ENCODE data around the gene MISP.
"Not testable (repeated sequence)": the region's sequence is repeated elsewhere in the genome, so short reads cannot be mapped to it uniquely, and the experiment has no call there.

Gene MISP

DNA sequence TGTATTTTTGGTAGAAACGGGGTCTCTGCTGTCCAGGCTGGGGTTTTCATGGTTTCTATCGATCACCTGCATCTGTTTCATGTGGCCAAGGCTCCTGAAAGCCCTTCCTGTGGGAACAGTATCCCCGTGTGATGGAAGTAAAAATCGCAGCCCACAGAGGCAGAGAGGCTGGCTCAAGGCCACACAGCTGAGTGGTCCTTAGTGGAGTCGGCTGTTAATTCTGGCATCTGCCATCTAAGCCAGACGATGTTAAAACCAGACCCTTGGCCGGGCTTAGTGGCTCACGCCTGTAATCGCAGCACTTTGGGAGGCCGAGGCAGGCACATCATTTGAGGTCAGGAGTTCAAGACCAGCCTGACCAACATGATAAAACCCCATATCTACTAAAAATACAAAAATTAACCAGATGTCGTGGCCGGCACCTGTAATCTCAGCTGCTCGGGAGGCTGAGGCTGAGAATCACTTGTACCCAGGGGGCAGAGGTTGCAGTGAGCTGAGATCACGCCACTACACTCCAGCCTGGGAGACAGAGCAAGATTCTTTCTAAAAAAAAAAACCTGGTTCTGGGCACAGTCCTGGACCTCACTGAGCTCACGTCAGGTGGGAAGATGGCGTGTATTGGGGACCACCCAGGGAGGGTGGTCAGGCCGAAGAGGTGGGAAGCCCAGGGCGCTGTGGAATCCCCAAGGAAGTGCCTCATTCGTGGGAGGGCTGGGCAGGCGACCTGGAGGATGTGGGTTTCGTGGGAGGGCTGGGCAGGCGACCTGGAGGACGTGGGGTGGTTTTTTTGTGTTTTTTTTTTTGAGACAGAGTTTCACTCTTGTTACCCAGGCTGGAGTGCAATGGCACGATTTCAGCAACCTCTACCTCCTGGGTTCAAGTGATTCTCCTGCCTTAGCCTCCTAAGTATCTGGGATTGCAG lies 18.5 kb upstream of the MISP start:
- Mint-ChIP-seq H3K36me3 (no peaks in the 10 kb centered on the region), H3K4me1 (peaks cover 5 to 11% of the 10 kb centered on the region in 2 donors), H3K27ac (no peak overlapping the region), H3K9me3 (no peaks in the 10 kb centered on the region), H3K4me3 (no peak overlapping the region), H3K27me3 (peaks cover 12 to 15% of the 10 kb centered on the region in 2 donors)
- no peak for DNase-seq
- no peak for ATAC-seq (replicated peaks)

DNA sequence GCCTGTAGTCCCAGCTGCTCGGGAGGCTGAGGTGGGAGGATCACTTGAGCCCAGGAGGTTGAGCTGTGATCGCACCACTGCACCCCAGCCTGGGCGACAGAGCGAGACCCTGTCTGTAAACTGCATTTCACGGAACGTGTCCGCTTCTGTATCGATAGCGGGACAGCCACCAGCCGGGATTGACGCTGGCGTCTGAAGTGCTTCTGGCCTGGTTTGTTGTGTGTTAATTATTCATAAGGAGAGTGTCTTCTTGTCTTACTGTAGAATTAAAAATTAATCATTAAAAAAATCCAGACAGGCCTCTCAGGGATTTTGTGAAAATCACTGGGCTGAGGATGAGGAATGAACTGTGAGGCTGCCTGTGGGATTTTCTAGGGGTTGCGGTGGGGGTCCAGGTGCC lies 16.2 kb upstream of the MISP start:
- H3K27ac Mint-ChIP-seq = no peak overlapping the region
- no peak overlapping the region for H3K4me3 Mint-ChIP-seq

DNA sequence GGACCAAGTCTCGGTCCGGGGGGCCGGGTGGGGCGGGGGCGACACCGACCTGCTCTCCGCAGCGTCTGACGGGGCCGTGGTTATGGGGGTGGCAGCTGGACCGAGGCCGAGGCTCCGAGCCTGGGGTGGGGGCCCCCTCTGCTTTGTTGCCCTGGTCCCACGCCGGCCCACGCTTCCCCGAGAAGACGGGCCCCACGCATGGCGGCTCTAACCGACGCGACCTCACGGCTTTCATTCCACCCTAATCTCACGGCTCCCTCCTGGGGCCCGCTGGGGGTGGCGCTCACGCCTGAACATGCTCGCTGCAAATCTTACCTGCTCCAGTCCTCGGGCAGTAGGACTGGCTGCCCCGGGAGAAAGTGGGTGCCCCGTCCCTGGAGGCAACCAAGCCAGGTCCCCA lies 14.8 kb upstream of the MISP start:
- ATAC-seq (replicated peaks) = no peak
- Mint-ChIP-seq H3K9me3 (no peaks in the 10 kb centered on the region), H3K27ac (no peak overlapping the region), H3K4me1 (peaks cover 5 to 16% of the 10 kb centered on the region in 2 donors), H3K4me3 (no peak overlapping the region), H3K27me3 (peaks cover 16 to 27% of the 10 kb centered on the region in 2 donors), H3K36me3 (no peaks in the 10 kb centered on the region)
- no peak for DNase-seq

More for the DNA sequence above, 16.2 kb upstream of the MISP start:
- Mint-ChIP-seq H3K27me3 (peaks cover 16 to 27% of the 10 kb centered on the region in 2 donors), H3K36me3 (no peaks in the 10 kb centered on the region), H3K4me1 (peaks cover 5 to 16% of the 10 kb centered on the region in 2 donors), H3K9me3 (no peaks in the 10 kb centered on the region)
- ATAC-seq (replicated peaks) (no peak), DNase-seq (no peak)

DNA sequence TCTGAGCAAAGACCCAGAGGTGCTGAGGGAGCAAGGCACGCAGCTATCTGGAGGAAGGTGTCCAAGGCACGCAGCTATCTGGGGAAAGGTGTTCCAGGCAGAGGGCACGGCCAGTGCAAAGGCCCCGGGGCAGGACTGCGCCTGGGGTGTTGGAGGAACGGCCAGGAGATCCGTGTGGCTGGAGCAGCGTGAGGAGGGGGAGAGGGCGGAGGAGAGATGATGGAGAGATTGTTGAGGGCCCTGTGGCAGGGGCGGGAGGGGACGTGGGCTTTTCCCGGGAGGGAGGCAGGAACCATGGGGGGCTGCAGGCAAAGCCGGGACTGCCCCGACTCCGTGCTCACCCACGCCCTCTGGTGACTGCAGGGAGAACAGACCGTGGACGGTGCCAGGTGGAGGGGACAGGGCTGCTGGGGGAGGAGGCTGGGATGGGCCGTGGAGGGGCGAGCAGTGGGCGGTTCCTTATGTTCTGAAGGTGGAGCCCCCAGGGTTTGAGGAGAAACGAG lies 13.3 kb upstream of the MISP start:
- peaks cover 5 to 14% of the 10 kb centered on the region in 2 donors for H3K4me1 Mint-ChIP-seq
- peak overlapping the region; percentile 9 for H3K27ac Mint-ChIP-seq
- H3K36me3 Mint-ChIP-seq = no peaks in the 10 kb centered on the region
- no peak overlapping the region for H3K4me3 Mint-ChIP-seq
- H3K9me3 Mint-ChIP-seq = no peaks in the 10 kb centered on the region
- H3K27me3 Mint-ChIP-seq = peaks cover 16 to 27% of the 10 kb centered on the region in 2 donors
- ATAC-seq (replicated peaks) (peak; percentile 62 to 78), DNase-seq (peak; percentile 23)

DNA sequence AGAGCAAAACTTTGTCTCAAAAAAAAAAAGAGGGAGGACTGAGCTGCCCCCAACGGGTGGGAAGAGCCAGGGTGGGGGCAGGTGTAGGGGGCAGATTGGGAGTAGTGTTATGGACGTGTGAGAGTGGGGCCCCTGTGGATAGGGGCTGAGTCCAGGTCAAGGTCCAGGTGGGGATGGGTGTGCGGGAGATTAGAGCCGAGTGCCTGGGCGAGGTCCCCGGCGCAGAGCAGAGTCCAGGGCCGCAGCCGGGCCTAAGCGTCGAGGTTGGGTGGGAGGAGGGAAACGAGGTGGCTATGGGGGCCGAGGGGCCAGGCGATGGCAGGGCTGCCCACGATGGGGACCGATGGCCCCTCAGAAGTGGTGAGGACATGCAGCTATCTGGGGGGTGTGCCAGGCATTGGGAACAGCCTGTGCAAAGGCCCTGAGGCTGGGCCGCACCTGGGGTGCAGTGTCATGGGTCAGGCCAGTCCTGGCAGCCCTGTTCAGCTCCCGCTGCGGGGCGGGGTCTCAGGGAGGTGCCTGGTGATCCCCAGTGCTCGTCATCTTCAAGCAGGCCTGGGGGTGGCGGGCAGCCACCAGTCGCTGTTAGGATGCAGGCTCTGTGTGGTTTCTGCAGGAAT lies 12.3 kb upstream of the MISP start:
- H3K9me3 Mint-ChIP-seq = no peaks in the 10 kb centered on the region
- no peaks in the 10 kb centered on the region for H3K36me3 Mint-ChIP-seq
- peaks cover 12 to 22% of the 10 kb centered on the region in 2 donors for H3K27me3 Mint-ChIP-seq
- ATAC-seq (replicated peaks) (no peak), DNase-seq (no peak)
- no peak overlapping the region for H3K27ac Mint-ChIP-seq
- no peak overlapping the region for H3K4me3 Mint-ChIP-seq
- H3K4me1 Mint-ChIP-seq = peaks cover 0 to 10% of the 10 kb centered on the region in 2 donors

DNA sequence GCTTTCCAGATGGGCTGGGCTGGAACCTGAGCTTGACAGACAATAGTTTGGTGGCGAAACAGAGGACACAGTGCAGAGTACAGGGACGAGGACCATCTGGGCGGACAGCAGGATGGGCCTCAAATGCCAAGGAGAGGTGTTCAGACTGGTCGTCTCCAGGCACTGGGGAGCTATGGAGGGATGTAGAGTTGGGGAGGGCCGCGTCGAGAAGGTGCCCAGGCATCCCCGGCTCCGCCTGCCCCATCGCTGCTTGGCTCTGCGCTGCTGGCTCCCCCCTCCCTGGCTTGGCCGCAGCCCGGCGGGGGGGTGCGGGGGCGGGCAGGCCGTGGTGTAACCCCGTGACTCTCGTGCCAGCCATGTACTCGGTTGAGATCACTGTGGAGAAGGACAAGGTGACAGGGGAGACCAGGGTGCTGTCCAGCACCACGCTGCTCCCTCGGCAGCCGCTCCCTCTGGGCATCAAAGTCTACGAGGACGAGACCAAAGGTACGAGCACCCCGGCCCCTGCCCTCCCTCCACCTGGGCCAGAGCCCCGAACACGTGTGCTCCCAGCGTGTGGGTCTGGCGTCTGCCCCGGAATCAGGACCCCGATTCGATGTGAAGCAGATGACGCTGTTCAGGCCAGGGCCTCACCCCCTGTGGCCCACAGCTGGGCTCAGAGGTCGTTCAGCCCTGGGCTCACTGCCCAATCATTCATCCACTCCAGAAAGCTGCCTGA lies 10.8 kb upstream of the MISP start:
- Mint-ChIP-seq H3K9me3 (no peaks in the 10 kb centered on the region), H3K27me3 (peaks cover 9 to 22% of the 10 kb centered on the region in 2 donors), H3K27ac (no peak overlapping the region), H3K4me3 (no peak overlapping the region), H3K4me1 (peaks cover 0 to 7% of the 10 kb centered on the region in 2 donors), H3K36me3 (no peaks in the 10 kb centered on the region)
- DNase-seq = no peak
- no peak for ATAC-seq (replicated peaks)

DNA sequence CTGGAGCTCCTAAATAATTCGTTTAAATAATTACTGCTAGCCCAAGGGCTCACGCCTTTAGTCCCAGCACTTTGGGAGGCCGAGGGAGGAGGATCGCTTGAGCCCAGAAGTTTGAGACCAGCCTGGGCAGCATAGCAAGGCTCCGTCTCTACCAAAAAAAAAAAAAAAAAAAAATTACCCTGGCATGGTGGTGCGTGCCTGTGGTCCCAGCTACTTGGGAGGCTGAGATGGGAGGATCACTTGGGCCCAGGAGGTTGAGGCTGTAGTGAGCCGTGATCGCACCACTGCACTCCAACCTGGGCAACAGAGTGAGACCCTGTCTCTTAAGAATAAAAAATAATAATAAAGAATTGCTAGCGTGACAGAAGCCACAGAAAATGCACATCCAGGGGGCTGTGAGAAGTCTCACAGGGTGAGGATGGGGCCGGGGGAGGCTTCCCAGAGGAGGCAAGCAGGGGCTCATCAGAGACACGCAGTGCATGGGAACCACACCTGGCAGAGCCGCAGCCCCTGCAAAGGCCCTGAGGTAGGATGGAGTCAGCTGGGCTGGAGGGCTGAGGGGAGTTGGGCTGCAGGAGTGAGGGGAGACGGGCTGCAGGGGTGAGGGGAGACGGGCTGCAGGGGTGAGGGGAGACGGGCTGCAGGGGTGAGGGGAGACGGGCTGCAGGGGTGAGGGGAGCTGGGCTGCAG lies 10.0 kb upstream of the MISP start:
- not testable (repeated sequence) for H3K4me1 Mint-ChIP-seq; DNase-seq; H3K27ac Mint-ChIP-seq; H3K36me3 Mint-ChIP-seq; H3K9me3 Mint-ChIP-seq; ATAC-seq (replicated peaks); H3K4me3 Mint-ChIP-seq
- H3K27me3 Mint-ChIP-seq = peaks cover 9 to 22% of the 10 kb centered on the region in 2 donors

DNA sequence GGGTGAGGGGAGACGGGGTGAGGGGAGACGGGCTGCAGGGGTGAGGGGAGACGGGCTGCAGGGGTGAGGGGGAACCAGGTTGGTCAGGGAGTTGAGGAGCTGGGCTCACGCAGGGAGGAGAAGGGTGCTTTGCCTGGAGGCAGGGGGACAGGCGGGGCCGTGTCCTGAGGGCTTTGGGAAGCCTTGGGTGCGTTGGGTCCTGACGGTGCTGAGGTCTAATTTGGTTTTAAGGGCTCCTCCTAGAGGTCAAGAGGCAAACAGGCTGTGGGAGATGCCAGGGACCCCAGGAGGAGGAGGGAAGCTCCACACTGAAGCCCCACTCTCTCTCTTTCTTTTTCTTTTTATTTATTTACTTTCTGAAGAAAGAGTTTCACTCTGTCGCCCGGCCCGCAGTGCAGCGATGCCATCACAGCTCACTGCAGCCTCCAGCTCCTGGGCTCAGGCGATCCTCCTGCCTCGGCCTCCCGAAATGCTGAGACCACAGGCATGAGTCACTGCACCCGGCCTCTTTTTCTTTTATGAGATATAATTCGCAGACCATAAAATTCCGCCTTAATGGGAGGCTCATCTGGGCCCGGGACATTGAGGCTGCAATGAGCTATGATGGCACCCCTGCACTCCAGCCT lies 9.3 kb upstream of the MISP start:
- peak; percentile 48 to 69 for ATAC-seq (replicated peaks)
- Mint-ChIP-seq H3K36me3 (no peaks in the 10 kb centered on the region), H3K4me1 (peaks cover 0 to 7% of the 10 kb centered on the region in 2 donors), H3K27ac (peak overlapping the region; percentile 31), H3K9me3 (peaks cover 0 to 3% of the 10 kb centered on the region in 2 donors), H3K27me3 (peaks cover 9 to 22% of the 10 kb centered on the region in 2 donors), H3K4me3 (no peak overlapping the region)
- no peak for DNase-seq

DNA sequence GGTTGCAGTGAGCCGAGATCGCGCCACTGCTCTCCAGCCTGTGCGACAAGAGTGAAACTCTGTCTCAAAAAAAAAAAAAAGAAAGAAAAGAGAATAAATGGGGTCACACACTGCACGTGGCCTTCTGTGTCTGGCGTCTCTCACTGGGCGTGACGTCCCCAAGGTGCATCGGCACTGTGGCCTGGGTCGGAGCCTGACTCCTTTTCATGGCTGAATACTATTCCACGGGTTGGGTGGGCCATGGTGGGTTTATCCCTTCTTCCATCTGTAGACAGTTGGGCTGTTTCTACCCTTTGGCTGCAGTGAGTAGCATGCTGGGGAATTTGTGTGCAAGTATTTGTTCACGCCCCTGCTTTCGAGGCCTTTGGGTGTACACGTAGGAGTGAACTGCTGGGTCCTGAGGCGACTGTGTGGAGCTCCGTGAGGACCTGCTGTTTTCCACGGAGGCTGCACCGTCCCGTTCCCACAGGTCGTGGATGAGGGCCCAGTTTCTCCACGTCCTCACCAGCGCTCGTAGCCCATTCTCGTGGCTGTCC lies 8.3 kb upstream of the MISP start:
- no peak overlapping the region for H3K4me3 Mint-ChIP-seq
- peaks cover 0 to 5% of the 10 kb centered on the region in 2 donors for H3K9me3 Mint-ChIP-seq
- peaks cover 0 to 3% of the 10 kb centered on the region in 2 donors for H3K4me1 Mint-ChIP-seq

DNA sequence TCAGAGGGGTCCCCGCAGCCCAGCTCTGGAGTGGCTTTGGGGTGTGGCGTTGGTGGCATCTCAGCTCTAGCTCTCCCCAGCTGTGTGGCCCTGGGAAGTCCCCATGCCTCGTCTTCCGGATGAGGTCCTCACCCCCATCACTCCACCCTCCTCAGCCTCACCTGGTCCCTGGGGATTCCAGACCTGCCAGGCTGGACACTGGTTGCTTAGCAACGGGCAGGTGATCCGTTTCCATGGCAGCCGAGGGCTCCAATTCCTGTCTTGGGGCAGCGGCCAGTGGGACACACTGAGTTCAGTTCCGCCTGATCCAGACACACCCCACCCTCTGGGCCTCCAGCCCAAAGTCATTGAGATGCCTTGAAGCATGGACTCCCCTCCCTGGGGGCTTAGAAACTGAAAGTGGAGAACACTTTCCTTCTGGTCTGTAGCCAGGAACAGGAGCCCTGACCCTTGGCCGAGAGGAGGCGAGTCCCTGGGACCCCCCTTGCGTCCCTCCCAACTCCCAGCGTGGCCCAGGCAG lies 7.7 kb upstream of the MISP start:
- Mint-ChIP-seq H3K4me1 (no peaks in the 10 kb centered on the region), H3K27ac (no peak overlapping the region), H3K36me3 (peaks cover 0 to 1% of the 10 kb centered on the region in 2 donors), H3K4me3 (no peak overlapping the region), H3K9me3 (peaks cover 0 to 8% of the 10 kb centered on the region in 2 donors), H3K27me3 (peaks cover 0 to 10% of the 10 kb centered on the region in 2 donors)
- ATAC-seq (replicated peaks) = no peak
- no peak for DNase-seq

More for the DNA sequence above, 8.3 kb upstream of the MISP start:
- no peak for DNase-seq
- Mint-ChIP-seq H3K27ac (no peak overlapping the region), H3K27me3 (peaks cover 4 to 16% of the 10 kb centered on the region in 2 donors), H3K36me3 (peaks cover 0 to 1% of the 10 kb centered on the region in 2 donors)
- ATAC-seq (replicated peaks) = no peak

DNA sequence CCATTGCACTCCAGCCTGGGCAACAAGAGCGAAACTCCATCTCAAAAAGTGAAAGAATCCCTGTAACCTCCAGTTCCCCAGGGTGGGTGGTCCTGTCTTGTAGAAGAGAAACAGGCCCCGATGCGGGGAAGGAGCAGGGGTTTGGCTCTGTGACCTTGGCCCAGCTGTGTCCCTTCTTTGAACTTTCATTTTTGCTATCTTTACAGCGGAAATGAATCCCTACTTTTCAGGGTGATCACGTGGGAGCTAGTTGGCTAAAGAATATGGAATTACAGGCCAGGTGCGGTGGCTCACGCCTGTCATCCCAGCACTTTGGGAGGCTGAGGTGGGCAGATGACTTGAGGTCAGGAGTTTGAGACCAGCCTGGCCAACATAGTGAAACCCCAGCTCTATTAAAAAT lies 5.8 kb upstream of the MISP start:
- not testable (repeated sequence) for H3K27ac Mint-ChIP-seq

DNA sequence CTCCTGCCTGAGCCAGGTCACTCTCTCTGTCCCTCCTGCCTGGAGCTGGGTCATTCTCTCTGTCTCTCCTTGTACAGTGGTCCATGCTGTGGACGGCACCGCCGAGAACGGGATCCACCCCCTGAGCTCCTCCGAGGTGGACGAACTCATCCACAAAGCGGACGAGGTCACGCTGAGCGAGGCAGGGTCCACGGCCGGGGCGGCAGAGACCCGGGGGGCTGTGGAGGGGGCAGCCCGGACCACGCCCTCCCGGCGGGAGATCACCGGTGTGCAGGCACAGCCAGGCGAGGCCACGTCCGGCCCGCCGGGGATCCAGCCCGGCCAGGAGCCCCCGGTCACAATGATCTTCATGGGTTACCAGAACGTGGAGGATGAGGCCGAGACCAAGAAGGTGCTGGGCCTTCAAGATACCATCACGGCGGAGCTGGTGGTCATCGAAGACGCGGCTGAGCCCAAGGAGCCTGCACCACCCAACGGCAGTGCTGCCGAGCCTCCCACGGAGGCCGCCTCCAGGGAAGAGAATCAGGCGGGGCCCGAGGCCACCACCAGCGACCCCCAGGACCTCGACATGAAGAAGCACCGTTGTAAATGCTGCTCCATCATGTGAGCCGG lies 4.6 kb upstream of the MISP start:
- peaks cover 0 to 5% of the 10 kb centered on the region in 2 donors for H3K27me3 Mint-ChIP-seq
- no peak for ATAC-seq (replicated peaks)
- H3K4me1 Mint-ChIP-seq = no peaks in the 10 kb centered on the region
- H3K27ac Mint-ChIP-seq = no peak overlapping the region
- no peak overlapping the region for H3K4me3 Mint-ChIP-seq
- H3K9me3 Mint-ChIP-seq = peaks cover 0 to 8% of the 10 kb centered on the region in 2 donors
- H3K36me3 Mint-ChIP-seq = peaks cover 0 to 1% of the 10 kb centered on the region in 2 donors
- no peak for DNase-seq

More for the DNA sequence above, 5.8 kb upstream of the MISP start:
- not testable (repeated sequence) for H3K4me3 Mint-ChIP-seq; H3K4me1 Mint-ChIP-seq; ATAC-seq (replicated peaks); H3K36me3 Mint-ChIP-seq; H3K27me3 Mint-ChIP-seq; H3K9me3 Mint-ChIP-seq; DNase-seq
